Neural cell (in vitro differentiated cells): ENCODE results near the gene PAX8. TPM values are rescaled to one million over a fixed set of nuclear protein-coding genes. Genes with fewer than 3 reads are reported as not detected.

Source experiments
- H2AFZ ChIP-seq: fragments of 200-600, 300-800 bp; sonication (generic), shearing (Covaris generic); 2 replicates; pipeline ENCODE4 v1.6.0; 2014; ENCODE audit warnings: low read depth, mild to moderate bottlenecking, antibody characterized with exemption, low read length, moderate library complexity
- H3F3A ChIP-seq: fragments of 200-600 bp; shearing (Covaris generic); 2 replicates; pipeline ENCODE4 v1.6.1; 2016; ENCODE audit warnings: mild to moderate bottlenecking, moderate library complexity, mixed read lengths, antibody characterized with exemption, low read length; ENCODE audit not compliant: insufficient read depth, poor library complexity, severe bottlenecking
- H3K27ac ChIP-seq: fragments of 200-600, 300-800 bp; sonication (generic), shearing (Covaris generic); 2 replicates; pipeline ENCODE4 v1.5.1; 2014; ENCODE audit warnings: mild to moderate bottlenecking, low read length, moderate library complexity
- H3K27me3 ChIP-seq: fragments of 300-800, 200-600 bp; sonication (generic), shearing (Covaris generic); 2 replicates; pipeline ENCODE4 v1.6.0; 2014; ENCODE audit warnings: mild to moderate bottlenecking, low read depth, low read length, moderate library complexity; ENCODE audit not compliant: insufficient read depth
- H3K36me3 ChIP-seq: fragments of 300-800, 200-600 bp; sonication (generic), shearing (Covaris generic); 2 replicates; pipeline ENCODE4 v1.5.1; 2014; ENCODE audit warnings: mild to moderate bottlenecking, antibody characterized with exemption, low read length, moderate library complexity; ENCODE audit not compliant: insufficient read depth
- H3K4me2 ChIP-seq: fragments of 300-800, 200-600 bp; sonication (generic), shearing (Covaris generic); 2 replicates; pipeline ENCODE4 v1.6.0; 2014; ENCODE audit warnings: mild to moderate bottlenecking, low read length
- H3K4me3 ChIP-seq: fragments of 300-800, 200-600 bp; sonication (generic), shearing (Covaris generic); 2 replicates; pipeline ENCODE4 v1.5.1; 2014; ENCODE audit warnings: mild to moderate bottlenecking, low read length, moderate library complexity
- H3K79me2 ChIP-seq: fragments of 200-600 bp; shearing (Covaris generic); replicated peaks from 2 replicates; pipeline ENCODE4 v1.6.0; 2014; ENCODE audit warnings: mild to moderate bottlenecking, low read length, moderate library complexity; ENCODE audit not compliant: insufficient read depth
- H3K9ac ChIP-seq: fragments of 300-800, 200-600 bp; sonication (generic), shearing (Covaris generic); 2 replicates; pipeline ENCODE4 v1.6.1; 2016; ENCODE audit warnings: mild to moderate bottlenecking, low read length, mixed read lengths
- H3K9me2 ChIP-seq: fragments of 200-600 bp; shearing (Covaris generic); 2 replicates; pipeline ENCODE4 v1.6.1; 2016; ENCODE audit warnings: mild to moderate bottlenecking, low read length, mixed read lengths; ENCODE audit not compliant: insufficient read depth
- H3K9me3 ChIP-seq: fragments of 200-600, 300-800 bp; sonication (generic), shearing (Covaris generic); 2 replicates; pipeline ENCODE4 v1.6.1; 2016; ENCODE audit warnings: mild to moderate bottlenecking, mixed run types, low read length, moderate library complexity, mixed read lengths
- H4K20me1 ChIP-seq: fragments of 200-600 bp; shearing (Covaris generic); 2 replicates; pipeline ENCODE4 v1.6.1; 2016; ENCODE audit warnings: mild to moderate bottlenecking, mixed run types; ENCODE audit not compliant: insufficient read depth
- CTCF ChIP-seq: fragments of 450-650 bp; IDR thresholded peaks from 2 replicates; pipeline ENCODE4 v1.5.1; 2014; ENCODE audit warnings: antibody characterized with exemption, mild to moderate bottlenecking, moderate library complexity; ENCODE audit not compliant: poor library complexity, severe bottlenecking
- EP300 ChIP-seq: fragments of 450-650 bp; conservative IDR thresholded peaks from 2 replicates; pipeline ENCODE4 v1.6.1; 2014; ENCODE audit warnings: antibody characterized with exemption, mild to moderate bottlenecking, moderate library complexity; ENCODE audit not compliant: poor library complexity, severe bottlenecking
- EZH2 ChIP-seq: fragments of 200-600, 300-800 bp; shearing (Covaris generic), sonication (generic); IDR thresholded peaks from 2 replicates; pipeline ENCODE4 v1.6.1; 2014; ENCODE audit warnings: antibody characterized with exemption, low read length, borderline replicate concordance, mild to moderate bottlenecking; ENCODE audit not compliant: insufficient read depth, poor library complexity, severe bottlenecking
- MXI1 ChIP-seq: fragments of 450-650 bp; conservative IDR thresholded peaks from 2 replicates; pipeline ENCODE4 v1.6.1; 2014; ENCODE audit warnings: antibody characterized with exemption, mild to moderate bottlenecking; ENCODE audit not compliant: poor library complexity, severe bottlenecking
- POLR2AphosphoS5 ChIP-seq: IDR thresholded peaks from 2 replicates; pipeline ENCODE4 v1.6.1; 2012
- RAD21 ChIP-seq: fragments of 450-650 bp; conservative IDR thresholded peaks from 2 replicates; pipeline ENCODE4 v1.6.1; 2014; ENCODE audit warnings: antibody characterized with exemption, mild to moderate bottlenecking, moderate library complexity
- REST ChIP-seq: IDR thresholded peaks from 2 replicates; pipeline ENCODE4 v1.6.1; 2012; ENCODE audit warnings: borderline replicate concordance
- SMC3 ChIP-seq: fragments of 450-650 bp; conservative IDR thresholded peaks from 2 replicates; pipeline ENCODE4 v1.6.1; 2014; ENCODE audit warnings: antibody characterized with exemption, mild to moderate bottlenecking, moderate library complexity; ENCODE audit not compliant: poor library complexity
- TAF1 ChIP-seq: IDR thresholded peaks from 2 replicates; pipeline ENCODE4 v1.6.1; 2012; ENCODE audit warnings: low read depth
- polyA plus RNA-seq: library from polyadenylated mRNA; depleted of rRNA; stranded (reverse); fragments of >200 nt; gene quantifications from 2 replicates; pipeline ENCODE4 v1.2.3, GENCODE V29; 2014

The PAX8 gene
- polyA plus RNA-seq, 1 donor from 2014 or later = not detected

GRCh38 chr2:113214141-113214540 is 64.6 kb downstream of the PAX8 start:
- H3K27me3 ChIP-seq = no peaks in the 10 kb centered on the region
- no peak overlapping the region for H3K9ac ChIP-seq
- no peaks in the 10 kb centered on the region for H4K20me1 ChIP-seq
- H3K9me2 ChIP-seq = no peaks in the 10 kb centered on the region
- no peak overlapping the region for H3K4me2 ChIP-seq
- H3K79me2 ChIP-seq = no peaks in the 10 kb centered on the region
- H3K4me3 ChIP-seq = no peak overlapping the region
- no peaks in the 10 kb centered on the region for H3F3A ChIP-seq
- H3K36me3 ChIP-seq = no peaks in the 10 kb centered on the region
- TF ChIP-seq RAD21 (no peak), REST (no peak), EZH2 (no peak), MXI1 (no peak), POLR2AphosphoS5 (no peak), SMC3 (no peak), CTCF (no peak), TAF1 (no peak), EP300 (no peak)
- H3K27ac ChIP-seq = no peak overlapping the region
- H2AFZ ChIP-seq = no peak overlapping the region
- H3K9me3 ChIP-seq = no peaks in the 10 kb centered on the region

GRCh38 chr2:113213061-113213930 is 65.4 kb downstream of the PAX8 start:
- no peaks in the 10 kb centered on the region for H3K27me3 ChIP-seq
- no peaks in the 10 kb centered on the region for H3K9me2 ChIP-seq
- H3K9ac ChIP-seq = no peak overlapping the region
- H3K4me2 ChIP-seq = no peak overlapping the region
- H2AFZ ChIP-seq = no peak overlapping the region
- no peak for TF ChIP-seq EP300
- TF ChIP-seq RAD21 = no peak
- no peak for TF ChIP-seq EZH2
- TF ChIP-seq REST = no peak
- no peak for TF ChIP-seq MXI1
- TF ChIP-seq CTCF = no peak
- TF ChIP-seq SMC3 = no peak
- H4K20me1 ChIP-seq = no peaks in the 10 kb centered on the region
- H3K9me3 ChIP-seq = no peaks in the 10 kb centered on the region
- no peaks in the 10 kb centered on the region for H3K36me3 ChIP-seq
- no peaks in the 10 kb centered on the region for H3K79me2 ChIP-seq
- H3K27ac ChIP-seq = peak overlapping the region; percentile 16
- no peaks in the 10 kb centered on the region for H3F3A ChIP-seq
- H3K4me3 ChIP-seq = no peak overlapping the region
